Lower lobe of right lung (tissue), 2 donors: ENCODE results near the gene ATP6V1E1. TPM values are rescaled to one million over a fixed set of nuclear protein-coding genes. Genes with fewer than 3 reads are reported as not detected.

Experiments
- ATAC-seq, 2 donors: fragments of 200-7000 bp; cut with Tn5 transposase; one replicate each; pipeline ENCODE4 v1.9.1; 2020 to 2022; ENCODE audit warnings: mild to moderate bottlenecking in 2 of 2, moderate library complexity in 2 of 2
- DNase-seq: peaks from one replicate; pipeline ENCODE4 v3.0.0-alpha.2; 2020
- H3K27ac ChIP-seq: fragments of 200-600 bp; one replicate; pipeline ENCODE4 v1.8.0; 2022
- H3K27me3 ChIP-seq: fragments of 200-600 bp; one replicate; pipeline ENCODE4 v1.8.0; 2022; ENCODE audit warnings: low read depth
- H3K36me3 ChIP-seq: fragments of 200-600 bp; one replicate; pipeline ENCODE4 v1.8.0; 2022; ENCODE audit warnings: mild to moderate bottlenecking
- H3K4me1 ChIP-seq: fragments of 200-600 bp; one replicate; pipeline ENCODE4 v1.8.0; 2022
- H3K4me3 ChIP-seq: fragments of 200-600 bp; one replicate; pipeline ENCODE4 v1.8.0; 2022; ENCODE audit warnings: mild to moderate bottlenecking
- H3K9me3 ChIP-seq: fragments of 200-600 bp; one replicate; pipeline ENCODE4 v1.8.0; 2022
- intact Hi-C: fragments of 100-400 bp; cut with DNase I; formaldehyde crosslinking; loops from one replicate; pipeline ENCODE4 v1.11.0; 2022
- total RNA-seq: library from RNA; stranded (reverse); fragmentation: NEBNext Ultra II Directional; extraction: Animal tissue kit (Norgen Biotek cat#: 25700); gene quantifications from one replicate; pipeline ENCODE4 v1.2.1, GENCODE V29; 2021
- TF ChIP-seq, protein P1 (sequence below): fragments of 200-600 bp; IDR thresholded peaks from one replicate; pipeline ENCODE4 v1.8.0; 2022; ENCODE audit warnings: antibody characterized with exemption, mild to moderate bottlenecking
- donor health status: DM: no; HTN: yes; CAD: no; lungs with severe emphysema.

Gene ATP6V1E1
- total RNA-seq, 1 donor from 2014 or later: 133 TPM

DNA sequence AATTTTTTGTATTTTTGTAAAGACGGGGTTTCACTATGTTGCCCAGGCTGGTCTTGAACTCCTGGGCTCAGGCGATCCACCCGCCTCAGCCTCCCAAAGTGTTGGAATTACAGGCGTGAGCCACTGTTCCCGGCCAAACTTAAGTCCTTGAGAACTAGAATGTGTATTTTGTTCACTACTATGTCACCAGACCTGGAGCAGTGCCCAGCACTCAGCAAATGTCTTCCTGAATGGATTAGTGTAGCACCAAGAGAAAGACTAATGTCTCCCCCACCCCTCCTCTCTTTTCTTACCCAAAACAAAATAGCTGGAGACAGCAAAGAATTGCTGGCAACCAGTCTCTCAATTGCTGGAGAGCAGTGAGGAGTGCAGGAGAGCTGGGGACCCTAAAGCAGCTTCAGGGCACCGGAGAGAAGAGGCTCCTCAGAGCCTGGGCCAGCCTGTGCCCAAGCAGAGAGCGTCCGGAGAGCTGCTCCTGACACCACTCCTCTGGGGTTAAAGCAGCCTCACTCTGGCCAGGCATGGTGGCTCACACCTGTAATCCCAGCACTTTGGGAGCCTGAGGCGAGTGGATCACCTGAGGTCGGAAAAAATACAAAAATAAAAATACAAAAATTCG lies 50.3 kb downstream of the ATP6V1E1 start:
- intact Hi-C loops: no loop called here
- H3K4me1 ChIP-seq: no peaks in the 10 kb centered on the region
- TF ChIP-seq, protein P1, sequence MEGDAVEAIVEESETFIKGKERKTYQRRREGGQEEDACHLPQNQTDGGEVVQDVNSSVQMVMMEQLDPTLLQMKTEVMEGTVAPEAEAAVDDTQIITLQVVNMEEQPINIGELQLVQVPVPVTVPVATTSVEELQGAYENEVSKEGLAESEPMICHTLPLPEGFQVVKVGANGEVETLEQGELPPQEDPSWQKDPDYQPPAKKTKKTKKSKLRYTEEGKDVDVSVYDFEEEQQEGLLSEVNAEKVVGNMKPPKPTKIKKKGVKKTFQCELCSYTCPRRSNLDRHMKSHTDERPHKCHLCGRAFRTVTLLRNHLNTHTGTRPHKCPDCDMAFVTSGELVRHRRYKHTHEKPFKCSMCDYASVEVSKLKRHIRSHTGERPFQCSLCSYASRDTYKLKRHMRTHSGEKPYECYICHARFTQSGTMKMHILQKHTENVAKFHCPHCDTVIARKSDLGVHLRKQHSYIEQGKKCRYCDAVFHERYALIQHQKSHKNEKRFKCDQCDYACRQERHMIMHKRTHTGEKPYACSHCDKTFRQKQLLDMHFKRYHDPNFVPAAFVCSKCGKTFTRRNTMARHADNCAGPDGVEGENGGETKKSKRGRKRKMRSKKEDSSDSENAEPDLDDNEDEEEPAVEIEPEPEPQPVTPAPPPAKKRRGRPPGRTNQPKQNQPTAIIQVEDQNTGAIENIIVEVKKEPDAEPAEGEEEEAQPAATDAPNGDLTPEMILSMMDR: no peak
- ATAC-seq (peak; percentile 51 to 76), DNase-seq (peak; percentile 73)
- H3K36me3 ChIP-seq: no peaks in the 10 kb centered on the region
- no peaks in the 10 kb centered on the region for H3K9me3 ChIP-seq
- no peaks in the 10 kb centered on the region for H3K27me3 ChIP-seq
- no peak overlapping the region for H3K4me3 ChIP-seq
- H3K27ac ChIP-seq: no peak overlapping the region

DNA sequence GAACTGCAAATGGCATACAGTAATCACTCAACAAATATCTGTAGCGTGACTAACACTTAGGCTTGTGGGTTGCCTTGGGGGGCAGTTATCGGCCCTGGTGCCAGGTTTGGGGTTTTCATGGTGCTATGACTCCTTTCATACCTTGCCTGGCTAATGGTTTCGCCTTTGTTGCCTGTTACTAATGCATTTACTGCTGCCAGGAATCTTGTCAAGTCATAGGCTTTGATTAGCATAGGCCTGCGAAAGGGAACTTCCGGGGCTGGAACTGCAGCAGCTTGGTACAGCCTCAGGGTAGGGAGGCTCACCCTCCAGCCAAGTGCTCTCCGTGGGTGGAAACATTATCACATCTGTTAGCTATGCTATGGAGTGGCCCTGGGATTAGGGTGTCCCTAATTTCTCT lies 52.1 kb downstream of the ATP6V1E1 start:
- no peaks in the 10 kb centered on the region for H3K9me3 ChIP-seq
- no peak overlapping the region for H3K27ac ChIP-seq
- TF ChIP-seq, protein P1: no peak
- DNase-seq: no peak
- no peaks in the 10 kb centered on the region for H3K36me3 ChIP-seq
- ATAC-seq: no peak
- no peaks in the 10 kb centered on the region for H3K27me3 ChIP-seq
- H3K4me3 ChIP-seq: no peak overlapping the region
- peaks cover 9% of the 10 kb centered on the region for H3K4me1 ChIP-seq
- intact Hi-C loops: no loop called here

DNA sequence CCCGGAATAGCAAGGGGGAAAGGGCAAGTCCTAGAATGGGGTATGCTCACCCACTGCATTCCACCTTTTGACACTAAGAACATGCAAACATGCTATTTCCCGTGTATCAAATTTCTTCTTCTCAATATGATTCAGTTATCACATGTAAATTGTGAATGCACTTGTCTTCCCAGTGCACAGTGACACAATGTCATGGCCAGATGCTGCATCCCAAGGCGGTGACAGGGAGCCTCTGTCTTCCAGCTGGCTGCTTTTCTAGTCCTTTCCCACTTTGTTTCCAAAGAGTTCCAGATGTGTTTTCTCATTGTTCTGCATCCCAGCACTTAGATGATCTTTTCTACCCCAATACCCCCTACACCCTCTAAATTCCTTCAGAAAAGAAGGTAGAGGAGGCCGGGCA lies 52.9 kb downstream of the ATP6V1E1 start:
- intact Hi-C loops: no loop called here
- ATAC-seq: no peak
- Histone ChIP-seq H3K4me1 (peaks cover 12% of the 10 kb centered on the region), H3K27me3 (no peaks in the 10 kb centered on the region), H3K27ac (no peak overlapping the region), H3K9me3 (no peaks in the 10 kb centered on the region), H3K4me3 (no peak overlapping the region), H3K36me3 (no peaks in the 10 kb centered on the region)
- DNase-seq: no peak
- TF ChIP-seq, protein P1: no peak

DNA sequence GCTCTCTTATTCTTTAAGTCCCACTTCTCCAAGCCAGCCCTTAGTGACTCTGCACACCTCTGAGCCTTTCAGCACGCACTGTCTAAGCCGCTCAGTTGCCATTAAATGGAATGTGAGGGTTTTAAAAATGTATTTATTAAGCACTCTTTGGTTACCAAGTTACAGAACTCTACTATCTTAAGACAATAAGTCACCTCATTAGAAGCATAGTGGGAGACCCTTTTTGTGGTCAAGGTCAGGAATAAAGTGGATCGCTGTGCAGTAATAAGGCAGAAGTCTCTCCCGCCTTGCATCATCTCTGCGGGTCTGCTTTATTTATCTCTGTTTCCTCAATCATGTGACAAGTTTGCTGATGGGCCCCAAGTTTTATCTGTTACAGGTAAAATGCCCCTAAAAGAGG lies 53.4 kb downstream of the ATP6V1E1 start:
- no peak overlapping the region for H3K4me3 ChIP-seq
- intact Hi-C loops: no loop called here
- TF ChIP-seq, protein P1: no peak
- H3K9me3 ChIP-seq: no peaks in the 10 kb centered on the region
- H3K4me1 ChIP-seq: peaks cover 17% of the 10 kb centered on the region
- DNase-seq (no peak), ATAC-seq (no peak)
- H3K36me3 ChIP-seq: no peaks in the 10 kb centered on the region
- no peaks in the 10 kb centered on the region for H3K27me3 ChIP-seq
- no peak overlapping the region for H3K27ac ChIP-seq

DNA sequence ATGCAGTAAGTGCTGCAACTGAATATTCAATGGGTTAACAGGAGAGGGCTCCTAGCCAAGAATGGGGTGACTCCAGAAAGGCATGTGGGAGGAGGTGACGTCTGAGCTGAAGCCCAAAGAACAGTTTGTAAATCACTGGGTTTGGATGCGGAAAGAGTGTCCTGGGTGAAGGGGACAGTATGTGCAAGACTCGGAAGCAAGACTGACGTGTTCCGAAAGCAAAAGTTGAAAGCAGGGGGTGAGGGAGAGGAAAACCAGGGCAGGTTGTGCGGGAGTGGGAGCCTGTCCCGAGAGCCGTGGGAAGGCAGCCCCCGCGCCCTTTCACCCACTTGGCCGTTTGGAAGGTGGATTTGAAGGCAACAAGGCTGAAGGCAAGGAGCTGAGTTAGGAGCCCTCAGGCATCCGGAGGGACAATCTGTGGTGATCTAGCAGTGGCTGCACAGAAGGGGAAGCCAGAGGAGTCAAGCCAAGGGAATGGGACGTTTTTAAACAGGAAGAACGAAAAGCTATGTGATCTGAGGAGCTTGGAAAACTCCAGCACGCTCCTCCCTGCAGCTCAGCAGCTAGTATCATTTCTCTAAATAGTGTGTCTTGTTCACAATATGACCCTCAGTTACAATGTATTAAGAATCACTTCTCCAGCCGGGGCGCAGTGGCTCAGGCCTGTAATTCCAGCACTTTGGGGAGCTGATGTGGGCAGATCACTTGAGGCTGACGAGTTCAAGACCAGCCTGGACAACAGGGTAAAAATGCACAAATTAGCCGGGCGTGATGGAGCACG lies 57.5 kb downstream of the ATP6V1E1 start:
- ATAC-seq: peak; percentile 88
- TF ChIP-seq, protein P1: no peak
- Histone ChIP-seq H3K27me3 (no peaks in the 10 kb centered on the region), H3K9me3 (no peaks in the 10 kb centered on the region), H3K27ac (peak overlapping the region; percentile 88), H3K36me3 (no peaks in the 10 kb centered on the region), H3K4me1 (peaks cover 31% of the 10 kb centered on the region), H3K4me3 (peak overlapping the region; percentile 35)
- intact Hi-C loops: no loop called here
- peak; percentile 71 for DNase-seq
